IMR-90 (cell line): ENCODE measurements around the gene CEACAM1. TPM values are rescaled to one million over a fixed set of nuclear protein-coding genes. Genes with fewer than 3 reads are reported as not detected.
"Not testable (repeated sequence)": the region's sequence is repeated elsewhere in the genome, so short reads cannot be mapped to it uniquely, and the experiment has no call there.

Experiments
- ATAC-seq: fragments of 200-7000 bp; cut with Tn5 transposase; 2 replicates; pipeline ENCODE4 v1.9.1; 2020; ENCODE audit warnings: low read depth, mild to moderate bottlenecking, moderate library complexity
- BruUV-seq: library from RNA; stranded (reverse); fragments of 400-500 nt; replicated peaks from 2 replicates; lab custom pipeline; 2021; lab: Mats Ljungman, UMichigan
- CTCF ChIA-PET: fragments of 300-600 bp; formaldehyde crosslinking; extraction: SDS; loops from one replicate; lab custom pipeline; 2021; ENCODE audit warnings: antibody characterized with exemption; lab: Yijun Ruan, JAX
- POLR2A ChIA-PET: fragments of 300-600 bp; sonication (Branson Sonifier 250); formaldehyde crosslinking; loops from one replicate; lab custom pipeline; 2022; ENCODE audit warnings: antibody characterized with exemption; ENCODE audit not compliant: unreplicated experiment; lab: Charles Lee
- DNase-seq: peaks from one replicate; pipeline ENCODE4 v3.0.0; 2013
- H2AFZ ChIP-seq: replicated peaks from 2 replicates; pipeline ENCODE3; 2013; ENCODE audit warnings: low read length, mild to moderate bottlenecking; ENCODE audit not compliant: poor library complexity
- H2AK5ac ChIP-seq: 2 replicates; pipeline ENCODE4 v1.6.1; 2013; ENCODE audit warnings: low read depth, low read length, inconsistent platforms
- H2AK9ac ChIP-seq: replicated peaks from 2 replicates; pipeline ENCODE3; 2013; ENCODE audit warnings: mild to moderate bottlenecking, low read depth, low read length, moderate library complexity; ENCODE audit not compliant: poor library complexity
- H2BK120ac ChIP-seq: 2 replicates; pipeline ENCODE4 v1.6.1; 2013; ENCODE audit warnings: low read depth, low read length, inconsistent platforms
- H2BK15ac ChIP-seq: 3 replicates; pipeline ENCODE4 v1.6.1; 2013; ENCODE audit warnings: low read depth, low read length, inconsistent platforms
- H2BK20ac ChIP-seq: 2 replicates; pipeline ENCODE4 v1.6.1; 2013; ENCODE audit warnings: low read depth, mild to moderate bottlenecking, inconsistent platforms, low read length, moderate library complexity
- H2BK5ac ChIP-seq: 2 replicates; pipeline ENCODE4 v1.6.1; 2013; ENCODE audit warnings: mild to moderate bottlenecking, low read depth, low read length, inconsistent platforms; ENCODE audit not compliant: poor library complexity, severe bottlenecking
- H3K14ac ChIP-seq: replicated peaks from 2 replicates; pipeline ENCODE4 v1.6.1; 2013; ENCODE audit warnings: low read depth, low read length, inconsistent platforms
- H3K18ac ChIP-seq: 2 replicates; pipeline ENCODE4 v1.6.1; 2013; ENCODE audit warnings: low read depth, low read length, control low read depth
- H3K23ac ChIP-seq: 2 replicates; pipeline ENCODE4 v1.6.1; 2013; ENCODE audit warnings: low read depth, low read length, inconsistent platforms
- H3K27ac ChIP-seq: 2 replicates; pipeline ENCODE4 v1.5.1; 2013; ENCODE audit warnings: mild to moderate bottlenecking, control low read depth, low read length; ENCODE audit not compliant: insufficient read depth
- H3K27me3 ChIP-seq: 2 replicates; pipeline ENCODE4 v1.6.1; 2013; ENCODE audit warnings: low read length; ENCODE audit not compliant: control insufficient read depth, insufficient read depth
- H3K36me3 ChIP-seq: 2 replicates; pipeline ENCODE4 v1.6.1; 2013; ENCODE audit warnings: low read length, mixed read lengths; ENCODE audit not compliant: control insufficient read depth, insufficient read depth
- H3K4ac ChIP-seq: 2 replicates; pipeline ENCODE4 v1.6.1; 2013; ENCODE audit warnings: low read depth, low read length, inconsistent platforms
- H3K4me1 ChIP-seq: 2 replicates; pipeline ENCODE4 v1.6.1; 2013; ENCODE audit warnings: low read length, mixed read lengths; ENCODE audit not compliant: control insufficient read depth, insufficient read depth
- H3K4me2 ChIP-seq: 2 replicates; pipeline ENCODE4 v1.6.1; 2013; ENCODE audit warnings: low read depth, mild to moderate bottlenecking, control low read depth, low read length, moderate library complexity
- H3K4me3 ChIP-seq: 2 replicates; pipeline ENCODE4 v1.5.1; 2013; ENCODE audit warnings: low read depth, mild to moderate bottlenecking, control low read depth, low read length, moderate library complexity; ENCODE audit not compliant: insufficient read depth
- H3K56ac ChIP-seq: 2 replicates; pipeline ENCODE4 v1.6.1; 2013; ENCODE audit warnings: low read length, inconsistent platforms; ENCODE audit not compliant: insufficient read depth; ENCODE audit errors: extremely low read depth
- H3K79me1 ChIP-seq, 2 experiments: 2 replicates each; pipeline ENCODE4 v1.6.1; 2013; ENCODE audit warnings: low read length in 2 of 2, inconsistent platforms in 1 of 2, low read depth in 1 of 2
- H3K9ac ChIP-seq: 2 replicates; pipeline ENCODE4 v1.6.1; 2013; ENCODE audit warnings: low read depth, low read length, control low read depth
- H3K9me1 ChIP-seq: 2 replicates; pipeline ENCODE4 v1.6.1; 2013; ENCODE audit warnings: low read length, inconsistent platforms; ENCODE audit not compliant: insufficient read depth
- H3K9me3 ChIP-seq: 2 replicates; pipeline ENCODE4 v1.6.1; 2013; ENCODE audit warnings: low read length; ENCODE audit not compliant: control insufficient read depth, insufficient read depth
- H4K20me1 ChIP-seq: 2 replicates; pipeline ENCODE4 v1.6.1; 2013; ENCODE audit warnings: low read length, inconsistent platforms; ENCODE audit not compliant: insufficient read depth
- H4K5ac ChIP-seq: 2 replicates; pipeline ENCODE4 v1.6.1; 2013; ENCODE audit warnings: mild to moderate bottlenecking, low read depth, low read length, control low read depth
- H4K8ac ChIP-seq, 2 experiments: 2 replicates each; pipeline ENCODE4 v1.6.1; 2013; ENCODE audit warnings: low read depth in 2 of 2, low read length in 2 of 2, control low read depth in 1 of 2, inconsistent platforms in 1 of 2
- H4K91ac ChIP-seq: 2 replicates; pipeline ENCODE4 v1.6.1; 2013; ENCODE audit warnings: low read depth, low read length, inconsistent platforms; ENCODE audit not compliant: insufficient read depth
- CHD1 ChIP-seq: IDR thresholded peaks from 2 replicates; pipeline ENCODE4 v1.6.1; 2012; ENCODE audit warnings: low read depth, low read length, improper control_type of control experiment
- WGBS, 2 experiments: methylation state at CpG; one replicate each; pipeline versions ENCODE4 v1.1.5 to v1.1.7; 2013; ENCODE audit warnings: missing lambda C conversion rate in 2 of 2; ENCODE audit not compliant: insufficient read length in 1 of 2; ENCODE audit errors: extremely low coverage in 2 of 2; 5-methylcytosine and 5-hydroxymethylcytosine counted together
- dilution Hi-C: fragments of 300-500 bp; cut with HindIII; formaldehyde crosslinking; loops from one replicate; pipeline ENCODE4 v1.14.3; 2018; ENCODE audit warnings: low sequenced_read_pairs; ENCODE audit not compliant: unreplicated experiment
- in situ Hi-C: fragments of 300-500 bp; cut with MboI; formaldehyde crosslinking; loops from 3 replicates; pipeline ENCODE4 v1.14.3; 2019; ENCODE audit warnings: low sequenced_read_pairs, inconsistent platforms, mixed read lengths
- intact Hi-C: fragments of 100-400 bp; cut with micrococcal nuclease; formaldehyde crosslinking; loops from 2 replicates; pipeline ENCODE4 v1.10.0; 2022
- polyA plus RNA-seq, 3 experiments: library from polyadenylated mRNA; depleted of rRNA; stranded (reverse); fragments of >200 nt; gene quantifications; 2 replicates each; pipeline ENCODE4 v1.2.3, GENCODE V29; 2012; ENCODE audit warnings: low replicate concordance in 1 of 3
- total RNA-seq: library from RNA; depleted of rRNA; stranded (reverse); fragments of >200 nt; gene quantifications from 2 replicates; pipeline ENCODE4 v1.2.3, GENCODE V29; 2012

CEACAM1 gene
- total and polyA plus RNA-seq, 2 of the 4 experiments (the other 2 are of a cell fraction): not detected

GRCh38 chr19:42501733-42502132, 26.5 kb downstream of the CEACAM1 start:
- Histone ChIP-seq H2AFZ (no peak overlapping the region), H3K4ac (no peak overlapping the region), H2AK9ac (no peak overlapping the region), H2AK5ac (no peak overlapping the region), H4K91ac (no peak overlapping the region), H3K9me1 (no peaks in the 10 kb centered on the region; the same call in 1 of the 2 replicates), H3K4me2 (no peak overlapping the region), H3K9ac (no peak overlapping the region), H3K9me3 (no peaks in the 10 kb centered on the region), H4K20me1 (no peaks in the 10 kb centered on the region), H4K8ac (no peak overlapping the region), H2BK15ac (no peak overlapping the region), H3K27me3 (peaks cover 20% of the 10 kb centered on the region), H3K14ac (no peak overlapping the region), H3K23ac (no peak overlapping the region), H3K56ac (no peak overlapping the region), H3K18ac (no peak overlapping the region), H3K79me1 (no peaks in the 10 kb centered on the region), H3K4me1 (no peaks in the 10 kb centered on the region), H3K4me3 (no peak overlapping the region), H2BK120ac (no peak overlapping the region), H2BK5ac (no peak overlapping the region), H3K36me3 (no peaks in the 10 kb centered on the region), H3K27ac (no peak overlapping the region), H4K5ac (no peak overlapping the region), H2BK20ac (no peak overlapping the region)
- BruUV-seq: no TSS peak
- intact Hi-C loops: no loop called here
- CTCF ChIA-PET: no interaction called here
- TF ChIP-seq CHD1: no peak
- in situ Hi-C loops: no loop called here
- POLR2A ChIA-PET: no interaction called here
- no CpG with 5 or more reads among the region's 1 CpG for WGBS, 2 experiments
- dilution Hi-C loops: no loop called here
- no peak for DNase-seq
- no peak for ATAC-seq

DNA sequence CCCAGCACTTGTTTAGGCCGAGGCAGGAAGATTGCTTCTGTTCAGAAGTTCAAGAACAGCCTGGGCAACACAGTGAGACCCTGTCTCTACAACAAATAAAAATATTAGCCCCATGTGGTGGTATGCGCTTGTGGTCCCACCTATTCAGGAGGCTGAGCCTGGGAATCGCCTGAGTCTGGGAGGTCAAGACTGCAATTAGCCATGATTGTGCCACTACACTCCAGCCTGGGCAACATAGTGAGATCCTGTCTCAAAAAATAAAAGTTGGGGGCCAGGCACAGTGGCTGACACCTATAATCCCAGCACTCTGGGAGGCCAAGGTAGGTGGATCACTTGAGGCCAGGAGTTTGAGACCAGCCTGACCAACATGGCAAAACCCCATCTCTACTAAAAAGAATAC, 27.0 kb downstream of the CEACAM1 start:
- H3K79me1 ChIP-seq, H2BK5ac ChIP-seq, H4K5ac ChIP-seq, ATAC-seq, H3K9me3 ChIP-seq, H3K14ac ChIP-seq, H2AK5ac ChIP-seq, H4K91ac ChIP-seq, CTCF ChIA-PET, H3K4ac ChIP-seq, H3K23ac ChIP-seq, H2BK15ac ChIP-seq, DNase-seq, POLR2A ChIA-PET, H3K27ac ChIP-seq, H3K4me3 ChIP-seq, H2AFZ ChIP-seq, H3K56ac ChIP-seq, H4K8ac ChIP-seq, BruUV-seq, dilution Hi-C loops, intact Hi-C loops, in situ Hi-C loops, H3K4me1 ChIP-seq, H2BK20ac ChIP-seq, H3K9ac ChIP-seq, H3K4me2 ChIP-seq, H2BK120ac ChIP-seq, H3K9me1 ChIP-seq, H4K20me1 ChIP-seq, H2AK9ac ChIP-seq, H3K18ac ChIP-seq, H3K36me3 ChIP-seq: not testable (repeated sequence)
- H3K27me3 ChIP-seq: peaks cover 20% of the 10 kb centered on the region
- 73% methylated on average over 3 of the region's 3 CpGs; no CpG with 5 or more reads in 1 of the 2 experiments for WGBS, 2 experiments
